B cell (primary cell): ENCODE data around the gene TRIM29.

Experiments used
- CTCF ChIP-seq: fragments of 200-600 bp; IDR thresholded peaks from one replicate; pipeline ENCODE4 v1.8.0; 2022; ENCODE audit warnings: antibody characterized with exemption, mild to moderate bottlenecking
- EZH2 ChIP-seq: IDR thresholded peaks from 2 replicates; pipeline ENCODE4 v1.6.1; 2012; ENCODE audit warnings: borderline replicate concordance, low read depth, mild to moderate bottlenecking, moderate library complexity, low read length; ENCODE audit not compliant: insufficient read depth, poor library complexity, severe bottlenecking

GRCh38 chr11:120184946-120185705 is 47.2 kb upstream of the TRIM29 start:
- TF ChIP-seq CTCF = no peak
- no peak for TF ChIP-seq EZH2
